Measurements from ENCODE around the gene TEKTIP1.

GRCh38 chr19:3533033-3533432, 5.9 kb upstream of the TEKTIP1 start:
- no peak for TF ChIP-seq GATA3 (IDR thresholded peaks at IDR 0.05; ENCODE audit: low read depth, low read length)
- no peak for TF ChIP-seq GATA2 (IDR thresholded peaks at IDR 0.05; ENCODE audit: low read depth, low read length)
